HG02852 (cell line): ENCODE results near the gene RSRC1.
"Not testable (repeated sequence)": the region's sequence is repeated elsewhere in the genome, so short reads cannot be mapped to it uniquely, and the experiment has no call there.

Source experiments
- ATAC-seq: cut with Tn5 transposase; IDR thresholded peaks from one replicate; pipeline ENCODE4 v1.9.1; 2021; ENCODE audit warnings: mild to moderate bottlenecking, moderate library complexity; ENCODE audit not compliant: unreplicated experiment

The RSRC1 gene

DNA sequence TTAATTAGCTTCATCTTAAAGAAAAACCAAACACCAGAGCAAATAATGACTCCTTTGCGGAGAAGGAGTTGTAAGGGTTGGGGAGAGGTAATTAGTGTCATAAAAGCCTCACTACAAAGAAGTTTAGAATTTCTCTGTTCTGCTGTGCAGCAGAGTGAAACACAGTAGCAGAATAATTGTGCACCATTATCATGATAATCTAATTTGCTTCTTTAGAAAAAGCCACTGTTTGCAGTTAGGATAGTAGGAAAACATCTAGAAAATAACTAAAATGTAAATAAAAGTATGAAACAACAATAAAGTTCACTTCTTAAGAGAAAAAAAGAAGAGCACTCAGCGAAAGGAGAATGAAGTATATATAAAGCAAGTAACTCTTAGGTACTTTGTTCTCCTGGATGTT is 9.2 kb upstream of the RSRC1 start:
- no peak for ATAC-seq

DNA sequence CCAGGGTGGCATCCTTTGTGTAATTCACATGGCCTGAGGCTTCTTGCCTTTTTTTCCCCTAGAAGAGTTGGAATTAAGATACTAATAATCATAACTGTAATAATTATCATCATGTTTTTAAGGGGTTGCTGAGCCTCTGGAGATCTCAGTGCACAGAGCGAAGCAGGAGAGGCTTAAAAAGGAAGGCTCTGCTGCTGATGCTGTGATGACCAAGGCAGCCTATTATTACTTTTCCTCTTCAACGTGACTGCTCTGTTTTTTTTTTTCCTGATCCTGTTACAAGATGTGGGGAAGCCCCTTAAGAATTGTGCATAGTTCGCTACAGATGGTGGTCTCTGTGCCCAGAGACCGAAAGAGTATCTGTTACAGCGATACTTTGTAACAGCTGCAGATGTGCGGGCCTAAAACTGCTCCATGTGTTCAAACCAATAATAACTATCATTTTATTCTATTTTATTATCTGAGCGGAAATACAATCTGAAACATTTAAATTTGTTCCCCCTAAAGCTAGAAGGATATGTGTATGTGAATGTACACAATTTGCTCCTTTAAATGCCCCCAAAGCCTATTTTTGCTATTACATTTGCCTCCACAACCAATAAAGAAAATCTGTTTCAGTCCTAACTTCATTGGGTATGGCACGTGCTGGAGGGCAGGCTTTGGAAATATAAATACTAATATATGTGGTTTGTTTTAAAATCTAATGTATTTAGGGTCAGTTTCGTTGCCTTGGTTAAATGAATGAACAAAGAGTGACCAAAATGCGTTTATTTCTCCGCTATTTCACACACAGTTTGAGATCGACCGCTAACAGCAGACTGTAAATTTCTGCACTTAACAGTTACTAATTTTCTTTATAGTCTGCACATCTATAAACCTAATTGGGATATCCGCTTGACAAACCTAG is 8.3 kb upstream of the RSRC1 start:
- no peak for ATAC-seq

DNA sequence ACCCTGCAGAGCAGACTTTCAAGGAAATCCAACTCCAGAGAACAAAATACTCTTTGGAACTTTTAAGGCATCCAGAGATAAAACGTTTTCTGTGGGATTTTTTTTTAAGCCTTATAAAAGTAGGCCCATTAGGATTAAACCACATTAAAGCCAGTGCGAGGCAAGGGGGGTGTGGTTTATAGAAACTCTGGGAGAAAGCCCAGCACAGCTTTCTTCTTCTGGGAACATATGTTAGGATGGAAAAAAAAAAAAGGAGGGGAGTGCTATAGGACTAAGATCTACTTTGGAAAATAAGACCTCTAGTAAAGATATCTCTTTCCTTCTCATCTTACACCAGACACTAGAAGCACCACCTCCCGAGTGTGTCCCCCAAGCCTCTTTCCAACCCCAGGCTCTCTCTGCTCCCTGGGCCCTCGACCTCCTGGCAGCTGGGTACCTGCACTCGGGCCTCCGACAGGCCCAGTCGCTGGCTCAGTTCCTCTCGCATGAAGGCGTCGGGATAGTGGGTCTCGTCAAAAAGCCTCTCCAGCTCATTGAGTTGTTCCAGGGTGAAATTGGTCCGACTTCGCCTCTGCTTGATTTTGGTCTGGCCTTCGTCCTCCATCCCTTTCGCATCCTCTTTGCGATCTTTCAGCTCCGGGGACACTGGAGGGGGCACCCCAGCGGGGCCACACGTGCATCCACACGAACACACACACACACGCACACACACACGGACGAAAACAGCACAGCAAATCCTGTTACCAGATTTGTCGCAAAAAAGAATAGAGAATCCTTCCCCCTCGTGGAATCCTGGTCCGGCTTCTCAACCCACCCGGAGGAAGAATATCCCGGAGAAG is 7.4 kb upstream of the RSRC1 start:
- no peak for ATAC-seq

DNA sequence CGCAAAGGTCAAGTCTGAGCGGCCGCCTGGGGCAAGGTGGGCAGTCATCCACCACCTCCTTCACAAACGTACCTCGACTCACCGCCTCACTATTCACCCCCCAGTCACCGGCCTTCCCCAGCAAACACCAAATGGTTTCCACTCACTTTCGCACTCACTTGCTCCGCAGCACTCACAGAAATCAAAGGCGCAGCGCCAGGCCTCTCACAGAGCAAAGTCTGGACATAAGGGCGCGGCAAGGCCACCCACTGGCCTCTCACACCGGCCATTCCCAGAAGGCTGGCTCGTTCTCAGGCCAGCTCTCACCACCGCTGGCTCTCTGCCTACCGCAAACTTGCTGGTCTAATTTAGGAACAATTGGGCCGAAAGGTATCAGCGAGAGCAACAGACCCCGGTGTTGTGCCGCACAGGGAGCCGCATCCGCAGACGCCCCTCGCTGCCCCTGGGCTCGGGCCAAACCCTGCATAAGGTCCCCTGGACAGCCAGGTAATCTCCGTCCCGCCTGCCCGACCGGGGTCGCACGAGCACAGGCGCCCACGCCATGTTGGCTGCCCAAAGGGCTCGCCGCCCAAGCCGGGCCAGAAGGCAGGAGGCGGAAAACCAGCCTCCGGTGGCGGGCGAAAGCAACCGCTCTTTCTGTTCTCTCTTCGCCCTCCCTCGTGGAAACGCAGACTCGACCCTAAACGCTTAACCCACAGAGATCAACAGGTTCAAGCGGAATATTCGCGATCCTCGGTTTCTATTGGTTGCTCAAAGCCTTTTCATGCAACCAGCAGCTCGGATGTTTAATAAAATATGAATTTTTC is 6.6 kb upstream of the RSRC1 start:
- ATAC-seq = peak; percentile 35

DNA sequence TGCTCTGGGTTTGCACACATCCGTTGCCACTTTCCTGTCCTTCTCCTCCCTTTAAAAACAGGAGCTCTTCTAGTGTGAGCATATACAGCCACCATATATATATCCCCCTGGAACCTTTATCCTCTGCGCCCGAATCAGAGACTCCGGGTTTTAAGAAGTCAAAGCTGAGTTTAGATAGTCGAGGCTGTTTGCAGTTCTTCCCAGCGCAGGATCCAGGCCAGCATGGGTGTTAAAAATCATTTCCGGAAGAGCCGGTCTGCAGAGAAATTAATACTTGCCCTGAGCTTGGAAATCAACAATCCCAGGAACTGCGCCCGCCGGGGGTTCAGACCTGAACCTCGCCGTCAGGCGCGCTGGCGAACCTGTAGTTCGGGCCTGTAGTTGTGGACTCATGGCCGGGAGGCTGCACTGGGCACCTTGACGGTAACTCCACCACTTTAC is 6.0 kb upstream of the RSRC1 start:
- no peak for ATAC-seq

- no peak for ATAC-seq
These were observed 5.4 kb upstream of the RSRC1 start for GRCh38 chr3:158104431-158104921.

- no peak for ATAC-seq
These were observed 4.7 kb upstream of the RSRC1 start for GRCh38 chr3:158105119-158105709.

DNA sequence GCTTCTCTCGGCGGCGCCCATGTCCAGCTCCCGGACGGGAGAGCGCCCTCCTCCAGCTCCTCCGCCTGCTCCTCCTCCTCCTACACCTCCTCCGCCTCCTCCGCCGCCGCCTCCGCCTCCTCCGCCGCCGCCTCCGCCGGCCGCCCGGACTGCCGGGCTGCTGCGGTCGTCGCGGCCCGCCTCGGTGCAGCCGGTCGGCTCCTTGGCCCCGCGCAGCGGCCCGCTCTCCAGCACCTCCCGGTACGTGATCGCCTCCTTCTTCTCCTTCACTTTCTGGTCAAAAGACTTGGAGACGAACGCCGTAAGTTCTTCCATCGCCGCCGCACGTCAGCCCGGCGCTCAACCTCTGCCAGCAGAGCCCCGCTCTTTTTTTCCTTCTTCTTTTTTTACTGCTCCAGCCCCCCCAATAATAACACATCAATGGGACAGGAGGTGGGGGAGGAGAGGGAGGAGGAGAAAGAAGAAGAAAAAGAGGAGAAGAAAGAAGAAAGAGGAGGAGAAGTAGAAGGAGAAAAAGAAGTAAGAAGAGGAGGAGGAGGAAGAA is 4.1 kb upstream of the RSRC1 start:
- ATAC-seq = no peak

GRCh38 chr3:158106766-158107471 is 3.0 kb upstream of the RSRC1 start:
- ATAC-seq = no peak

DNA sequence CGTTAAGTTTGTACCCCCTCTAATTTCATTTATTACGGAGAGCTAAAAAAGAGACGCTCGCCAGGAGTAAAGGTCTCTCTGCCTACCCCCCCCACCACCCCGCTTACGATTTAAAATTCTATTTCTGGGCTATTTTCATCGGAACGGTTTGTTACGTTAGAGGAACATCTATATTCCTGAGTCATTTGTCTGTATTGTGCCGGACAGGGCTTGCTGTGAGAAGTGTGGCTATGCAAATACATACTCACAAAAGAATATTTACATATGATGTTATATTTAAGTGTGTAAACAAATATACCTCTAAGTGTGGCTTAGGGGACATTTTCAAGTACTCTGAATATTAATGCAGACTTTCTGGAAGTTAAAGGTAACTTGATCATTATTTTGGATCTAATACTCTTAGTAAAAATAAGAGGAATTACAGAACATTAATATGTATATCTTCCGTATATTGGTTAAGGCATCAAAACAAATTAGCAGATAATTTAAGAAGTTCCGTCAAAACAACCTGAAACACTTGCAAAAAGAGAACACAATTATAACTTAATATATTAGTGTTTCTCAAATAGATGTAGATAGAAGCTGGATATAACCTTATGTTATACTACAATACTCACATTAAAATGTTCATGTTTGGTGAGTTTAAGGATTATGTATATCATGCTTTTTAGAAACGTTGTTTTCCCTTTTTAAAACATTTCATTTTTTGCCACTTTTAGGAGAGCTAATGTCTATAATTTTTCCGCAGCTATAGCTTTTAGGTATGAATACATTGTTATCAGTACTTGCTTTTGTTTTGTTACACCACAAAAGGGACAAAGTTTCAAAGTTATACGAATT is 2.1 kb upstream of the RSRC1 start:
- no peak for ATAC-seq

DNA sequence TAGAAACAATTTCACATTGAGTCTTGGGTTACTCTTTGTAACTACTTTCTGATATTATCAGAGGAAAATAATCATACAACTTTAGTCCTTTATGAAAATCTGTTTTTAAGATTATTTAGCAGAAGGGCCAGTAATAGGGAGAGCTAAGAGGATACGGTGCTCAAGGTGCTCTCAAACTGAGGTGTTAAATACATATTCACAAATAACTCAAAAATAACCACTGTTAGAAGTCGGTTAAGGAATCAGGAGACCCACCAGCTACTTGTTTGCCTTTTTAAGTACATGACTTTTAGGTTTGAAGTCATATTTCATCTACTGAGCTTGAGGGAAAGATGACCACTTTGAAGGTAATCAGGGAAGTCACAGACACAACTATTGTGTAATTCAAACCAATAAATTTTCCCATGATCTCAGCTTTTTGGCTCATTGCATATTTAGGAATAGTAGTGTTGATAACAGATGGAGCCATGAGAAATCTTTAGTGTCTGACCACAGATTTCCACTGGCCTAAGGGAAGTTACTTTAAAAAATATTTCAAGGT is 1.4 kb upstream of the RSRC1 start:
- no peak for ATAC-seq

- peak; percentile 8 for ATAC-seq
These were observed 540 bp upstream of the RSRC1 start for GRCh38 chr3:158109295-158109803.

- ATAC-seq = no peak
These were observed 749 bp downstream of the RSRC1 start for GRCh38 chr3:158110658-158111018.

DNA sequence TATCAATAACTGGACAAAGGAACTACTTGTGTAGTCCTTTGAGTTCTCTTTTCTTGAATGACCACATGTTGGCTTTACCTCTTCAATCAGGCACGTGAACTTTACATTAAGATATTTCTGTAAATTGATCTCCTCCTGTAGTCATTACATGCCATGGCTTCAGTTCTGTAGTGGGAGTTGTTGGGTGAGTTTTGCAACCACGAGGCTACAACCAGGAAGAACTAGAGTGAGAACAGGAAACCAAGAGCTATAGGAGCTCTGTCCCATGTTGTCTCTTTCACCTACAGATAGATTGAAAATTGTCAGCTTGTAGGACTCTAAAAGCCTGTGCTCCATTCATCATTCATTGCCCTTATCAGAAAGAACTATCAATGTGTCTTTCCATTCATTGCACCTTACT is 2.0 kb downstream of the RSRC1 start:
- ATAC-seq = no peak

GRCh38 chr3:158113595-158113994 is 3.7 kb downstream of the RSRC1 start:
- not testable (repeated sequence) for ATAC-seq

- no peak for ATAC-seq
These were observed 10.4 kb downstream of the RSRC1 start for GRCh38 chr3:158120330-158120729.

GRCh38 chr3:158121295-158121694 is 11.4 kb downstream of the RSRC1 start:
- ATAC-seq = peak; percentile 92

DNA sequence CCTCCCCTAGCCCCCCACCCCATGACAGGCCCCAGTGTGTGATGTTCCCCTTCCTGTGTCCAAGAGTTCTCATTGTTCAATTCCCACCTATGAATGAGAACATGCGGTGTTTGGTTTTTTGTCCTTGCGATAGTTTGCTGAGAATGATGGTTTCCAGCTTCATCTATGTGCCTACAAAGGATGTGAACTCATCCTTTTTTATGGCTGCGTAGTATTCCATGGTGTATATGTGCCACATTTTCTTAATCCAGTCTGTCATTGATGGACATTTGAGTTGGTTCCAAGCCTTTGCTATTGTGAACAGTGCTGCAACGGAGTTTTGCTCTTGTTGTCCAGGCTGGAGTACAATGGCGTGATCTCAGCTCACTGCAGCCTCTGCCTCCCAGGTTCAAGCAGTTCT is 12.8 kb downstream of the RSRC1 start:
- ATAC-seq = not testable (repeated sequence)
